HFF-Myc (cell line): ENCODE results near the gene TMEM54.

Experiments
- DNase-seq: peaks from one replicate; pipeline ENCODE4 v3.0.0-alpha.2; 2011; ENCODE audit warnings: low read depth; ENCODE audit errors: extremely low read depth
- H3K4me3 ChIP-seq: replicated peaks from 2 replicates; pipeline ENCODE4 v1.5.1; 2011; ENCODE audit warnings: low read depth, mild to moderate bottlenecking, control low read depth, low read length
- TF ChIP-seq, protein P1 (sequence below): IDR thresholded peaks from 2 replicates; pipeline ENCODE4 v1.5.1; 2012; ENCODE audit warnings: mild to moderate bottlenecking, low read depth, low read length, control low read depth; ENCODE audit errors: missing control alignments

The TMEM54 gene

DNA sequence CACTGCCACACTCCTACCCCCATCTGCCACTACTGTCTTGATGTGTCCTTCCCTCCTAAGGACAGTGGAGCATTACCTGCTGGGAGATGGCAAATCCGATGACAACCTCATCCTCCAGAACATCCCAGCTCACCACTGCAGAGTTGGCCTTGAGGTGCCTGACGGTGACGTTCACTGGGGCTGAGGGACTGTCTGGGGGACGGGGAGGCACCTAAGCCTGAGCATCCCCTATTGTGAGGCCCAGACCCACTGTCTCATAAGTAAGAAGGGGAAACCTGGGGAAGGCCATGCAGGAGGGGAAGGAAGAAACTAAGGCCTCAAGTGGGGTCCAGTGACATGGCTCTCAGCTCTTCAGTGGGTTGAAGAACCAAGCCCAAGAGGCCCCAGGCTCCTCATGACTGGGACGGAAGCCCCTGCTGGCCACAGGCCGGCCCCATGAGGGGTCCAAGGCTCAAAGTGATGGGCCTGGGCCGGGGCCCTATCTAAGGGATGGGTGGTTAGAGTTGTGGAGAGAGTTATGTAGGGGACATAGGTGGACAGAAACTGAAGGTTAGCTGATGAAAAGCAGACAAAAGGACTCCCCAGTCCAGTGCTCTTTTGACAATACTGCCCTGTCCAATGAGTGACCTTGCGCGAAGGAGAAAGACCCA lies 32.3 kb downstream of the TMEM54 start:
- no peak for DNase-seq
- H3K4me3 ChIP-seq = no peak overlapping the region
- TF ChIP-seq, protein P1, sequence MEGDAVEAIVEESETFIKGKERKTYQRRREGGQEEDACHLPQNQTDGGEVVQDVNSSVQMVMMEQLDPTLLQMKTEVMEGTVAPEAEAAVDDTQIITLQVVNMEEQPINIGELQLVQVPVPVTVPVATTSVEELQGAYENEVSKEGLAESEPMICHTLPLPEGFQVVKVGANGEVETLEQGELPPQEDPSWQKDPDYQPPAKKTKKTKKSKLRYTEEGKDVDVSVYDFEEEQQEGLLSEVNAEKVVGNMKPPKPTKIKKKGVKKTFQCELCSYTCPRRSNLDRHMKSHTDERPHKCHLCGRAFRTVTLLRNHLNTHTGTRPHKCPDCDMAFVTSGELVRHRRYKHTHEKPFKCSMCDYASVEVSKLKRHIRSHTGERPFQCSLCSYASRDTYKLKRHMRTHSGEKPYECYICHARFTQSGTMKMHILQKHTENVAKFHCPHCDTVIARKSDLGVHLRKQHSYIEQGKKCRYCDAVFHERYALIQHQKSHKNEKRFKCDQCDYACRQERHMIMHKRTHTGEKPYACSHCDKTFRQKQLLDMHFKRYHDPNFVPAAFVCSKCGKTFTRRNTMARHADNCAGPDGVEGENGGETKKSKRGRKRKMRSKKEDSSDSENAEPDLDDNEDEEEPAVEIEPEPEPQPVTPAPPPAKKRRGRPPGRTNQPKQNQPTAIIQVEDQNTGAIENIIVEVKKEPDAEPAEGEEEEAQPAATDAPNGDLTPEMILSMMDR = no peak

DNA sequence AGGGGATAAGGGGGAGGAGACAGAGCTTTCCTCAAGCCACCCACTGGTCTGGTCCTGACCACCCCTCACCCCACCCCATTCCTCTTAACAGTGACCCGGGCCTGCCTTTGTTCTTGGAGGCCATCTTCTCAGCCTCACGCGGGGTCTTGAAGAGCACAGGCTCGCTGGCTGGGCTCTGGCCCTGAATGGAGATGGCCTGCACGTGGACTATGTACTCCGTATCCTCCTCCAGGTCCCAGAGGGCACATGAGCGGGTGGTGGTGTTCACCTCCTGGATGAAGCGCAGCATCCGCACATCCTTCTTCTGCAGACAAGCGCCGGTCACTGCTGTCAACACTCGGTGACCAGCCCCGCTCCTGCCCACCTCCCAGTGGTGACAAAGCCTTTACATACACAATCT lies 33.1 kb downstream of the TMEM54 start:
- H3K4me3 ChIP-seq = no peak overlapping the region
- DNase-seq = no peak
- TF ChIP-seq, protein P1 = no peak

GRCh38 chr1:32867671-32868070 lies 33.5 kb downstream of the TMEM54 start:
- no peak overlapping the region for H3K4me3 ChIP-seq
- TF ChIP-seq, protein P1 = no peak
- no peak for DNase-seq

GRCh38 chr1:32867151-32867550 lies 34.0 kb downstream of the TMEM54 start:
- DNase-seq = no peak
- no peak overlapping the region for H3K4me3 ChIP-seq
- TF ChIP-seq, protein P1 = no peak

GRCh38 chr1:32865639-32866405 lies 35.4 kb downstream of the TMEM54 start:
- TF ChIP-seq, protein P1 = no peak

DNA sequence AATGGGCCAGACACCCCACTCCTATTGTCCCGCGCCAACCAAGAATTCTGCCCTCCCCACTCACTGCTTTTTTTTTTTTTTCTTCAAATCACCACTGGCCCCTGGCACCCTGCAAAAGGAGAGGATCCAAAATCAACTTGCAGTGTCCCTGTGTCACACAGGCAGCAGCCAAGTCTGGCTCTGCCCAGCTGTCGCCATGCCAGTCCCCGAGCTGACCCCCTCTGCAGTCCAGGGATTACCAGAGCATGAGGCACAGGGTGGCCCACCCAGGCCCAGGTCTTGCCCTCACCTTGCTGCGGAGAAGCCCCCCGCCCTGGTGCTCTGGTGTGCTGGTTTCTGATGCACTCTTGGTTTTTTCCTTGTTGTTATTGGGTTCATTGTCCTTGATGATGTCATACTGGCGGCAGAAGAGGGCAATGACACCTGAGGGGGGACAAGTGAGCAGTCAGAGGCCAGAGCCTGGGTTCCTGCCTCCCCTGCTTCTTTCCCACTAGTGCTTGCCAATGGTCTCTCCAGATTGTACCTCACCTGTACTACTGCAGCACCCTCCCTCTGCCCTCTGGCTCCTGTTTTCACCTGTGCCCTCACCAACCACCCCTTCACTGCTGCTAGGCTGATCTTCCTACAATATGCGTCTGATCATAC lies 36.7 kb downstream of the TMEM54 start:
- H3K4me3 ChIP-seq = no peak overlapping the region
- no peak for DNase-seq
- TF ChIP-seq, protein P1 = no peak

More at GRCh38 chr1:32865639-32866405, 35.4 kb downstream of the TMEM54 start:
- no peak for DNase-seq
- H3K4me3 ChIP-seq = no peak overlapping the region
